HepG2 (cell line): Measurements from ENCODE around the gene SNIP1. TPM values are rescaled to one million over a fixed set of nuclear protein-coding genes. Genes with fewer than 3 reads are reported as not detected.

Experiments used
- ASH2L ChIP-seq: fragments of 300-600, 200-600 bp; sonication (generic); IDR thresholded peaks from 2 replicates; pipeline ENCODE4 v1.7.0; 2017; ENCODE audit warnings: low read depth, mild to moderate bottlenecking, moderate library complexity, mixed read lengths, low read length; ENCODE audit not compliant: insufficient read length
- ATF7-NPFF ChIP-seq: sonication (generic); formaldehyde crosslinking; IDR thresholded peaks from 2 replicates; pipeline ENCODE4 v1.8.1; 2023; ENCODE audit warnings: mild to moderate bottlenecking, low read depth, missing genetic modification reagents, moderate library complexity
- DPF2 ChIP-seq: sonication (generic); formaldehyde crosslinking; IDR thresholded peaks from 2 replicates; pipeline ENCODE4 v1.4.0; 2020; ENCODE audit warnings: mild to moderate bottlenecking, low read depth, missing genetic modification reagents, borderline replicate concordance
- GZF1 ChIP-seq: sonication (generic); formaldehyde crosslinking; IDR thresholded peaks from 2 replicates; pipeline ENCODE4 v1.5.1; 2020; ENCODE audit warnings: mild to moderate bottlenecking, missing genetic modification reagents
- HNF1A ChIP-seq, 2 experiments: sonication (generic) in 1 of 2; formaldehyde crosslinking in 1 of 2; IDR thresholded peaks; 2 replicates each; pipeline versions ENCODE4 v1.4.0 to v1.6.1; 2016 to 2020; ENCODE audit warnings: borderline replicate concordance in 1 of 2, low read depth in 1 of 2, mild to moderate bottlenecking in 1 of 2, missing genetic modification reagents in 1 of 2
- KLF13 ChIP-seq: sonication (generic); formaldehyde crosslinking; IDR thresholded peaks from 2 replicates; pipeline ENCODE4 v1.4.0; 2020; ENCODE audit warnings: mild to moderate bottlenecking, missing genetic modification reagents
- KMT2A ChIP-seq: sonication (generic); formaldehyde crosslinking; IDR thresholded peaks from 2 replicates; pipeline ENCODE4 v1.4.0; 2020; ENCODE audit warnings: missing genetic modification reagents
- KMT2B ChIP-seq: IDR thresholded peaks from 2 replicates; pipeline ENCODE4 v1.6.1; 2016; ENCODE audit warnings: missing genetic modification reagents, missing compliant biosample characterization
- SMYD3 ChIP-seq: sonication (generic); formaldehyde crosslinking; IDR thresholded peaks from 2 replicates; pipeline ENCODE4 v1.8.1; 2023; ENCODE audit warnings: mild to moderate bottlenecking, missing genetic modification reagents
- YEATS4 ChIP-seq: sonication (generic); formaldehyde crosslinking; IDR thresholded peaks from 2 replicates; pipeline ENCODE4 v1.4.0; 2020; ENCODE audit warnings: missing genetic modification reagents, borderline replicate concordance
- ZBTB33 ChIP-seq: sonication (generic); formaldehyde crosslinking; IDR thresholded peaks from 2 replicates; pipeline ENCODE4 v1.4.0; 2020; ENCODE audit warnings: missing genetic modification reagents
- ZMAT5 ChIP-seq: sonication (generic); formaldehyde crosslinking; IDR thresholded peaks from 2 replicates; pipeline ENCODE4 v1.5.0; 2020; ENCODE audit warnings: mild to moderate bottlenecking, low read depth, missing genetic modification reagents, borderline replicate concordance
- ZNF276 ChIP-seq: sonication (generic); formaldehyde crosslinking; IDR thresholded peaks from 2 replicates; pipeline ENCODE4 v1.4.0; 2020; ENCODE audit warnings: mild to moderate bottlenecking, low read depth, missing genetic modification reagents
- ZNF333 ChIP-seq: sonication (generic); formaldehyde crosslinking; IDR thresholded peaks from 2 replicates; pipeline ENCODE4 v1.4.0; 2020; ENCODE audit warnings: mild to moderate bottlenecking, missing genetic modification reagents, borderline replicate concordance
- ZNF598 ChIP-seq: sonication (generic); formaldehyde crosslinking; IDR thresholded peaks from 2 replicates; pipeline ENCODE4 v1.5.1; 2020; ENCODE audit warnings: mild to moderate bottlenecking, missing genetic modification reagents, borderline replicate concordance
- ZNF7 ChIP-seq: IDR thresholded peaks from 2 replicates; pipeline ENCODE4 v1.6.1; 2016; ENCODE audit warnings: missing biosample characterization, missing genetic modification reagents
- ZNF761 ChIP-seq: sonication (generic); formaldehyde crosslinking; conservative IDR thresholded peaks from 2 replicates; pipeline ENCODE4 v1.4.0; 2020; ENCODE audit warnings: mild to moderate bottlenecking, missing genetic modification reagents
- polyA plus RNA-seq, 8 experiments: library from polyadenylated mRNA; depleted of rRNA in 3 of 8; stranded (reverse) in 7 of 8; unstranded in 1 of 8; fragments of >200 nt; fragmentation: Illumina TruSeq in 4 of 8; extraction: Trizol in 4 of 8; gene quantifications; 2 replicates each; pipeline versions ENCODE4 v1.2.1 to v1.2.3, GENCODE V29; 2011 to 2016; ENCODE audit warnings: low read depth in 4 of 8, missing spikeins in 1 of 8, mixed read lengths in 1 of 8; ENCODE audit not compliant: insufficient read depth in 1 of 8
- total RNA-seq, 5 experiments: library from RNA; depleted of rRNA; stranded (reverse); fragments of >200 nt; fragmentation: Illumina TruSeq; extraction: Trizol; gene quantifications; 2 replicates each; pipeline ENCODE4 v1.2.3, GENCODE V29; 2016; ENCODE audit warnings: low read depth in 1 of 5

The SNIP1 gene
- total and polyA plus RNA-seq, 2 of the 13 experiments (the other 11 are each of a cell fraction or from before 2014, with no cell fraction given), result 5.5 to 11.2 TPM

DNA sequence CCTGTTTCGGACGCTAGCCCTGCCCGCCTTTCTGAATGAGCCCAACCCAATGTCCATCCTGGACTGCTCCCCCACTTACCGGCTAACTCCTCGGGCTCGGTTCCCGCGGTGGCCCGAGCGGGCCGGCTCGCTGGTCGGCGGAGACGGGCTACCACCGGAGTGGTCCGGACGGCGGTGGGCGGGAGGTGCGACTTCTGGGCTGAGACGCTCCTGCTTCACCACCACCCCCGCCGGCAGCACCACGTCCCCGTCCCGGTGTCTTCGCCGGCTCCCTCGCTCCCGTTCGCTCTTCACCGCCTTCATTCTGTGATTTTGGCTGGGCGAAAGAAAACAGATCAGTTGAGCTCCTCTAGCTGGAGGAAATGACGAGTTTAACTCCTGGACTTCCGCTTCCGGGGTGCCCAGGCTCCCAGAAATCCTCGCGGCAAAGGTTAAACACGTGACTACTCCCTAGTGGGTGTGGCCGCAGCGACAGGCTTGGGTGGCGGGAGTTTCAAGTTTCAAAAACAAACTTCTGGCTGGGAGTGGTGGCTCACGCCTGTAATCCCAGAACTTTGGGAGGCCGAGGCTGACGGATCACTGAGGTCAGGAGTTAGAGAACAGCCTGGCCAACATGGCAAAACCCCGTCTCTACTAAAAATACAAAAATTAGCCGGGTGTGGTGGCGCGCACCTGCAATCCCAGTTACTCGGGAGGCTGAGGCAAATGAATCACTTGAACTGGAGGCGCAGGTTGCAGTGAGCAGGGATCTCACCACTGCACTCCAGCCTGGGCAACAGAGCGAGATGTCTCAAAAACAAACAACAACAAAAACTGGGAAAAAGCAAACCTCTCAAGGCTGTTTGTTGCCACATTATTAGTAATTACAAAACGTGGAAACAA, at the start of gene SNIP1 (continued):
- TF ChIP-seq ZBTB33 (CRISPR knock-in tag) (no peak), GZF1 (CRISPR knock-in tag) (no peak), KMT2B (CRISPR knock-in tag) (peak; percentile 87), ATF7-NPFF (CRISPR knock-in tag) (0 out of 2 replicates have a peak, but pooled peaks have one; percentile 49), ZNF276 (CRISPR knock-in tag) (no peak), KMT2A (CRISPR knock-in tag) (peak; percentile 83), ZMAT5 (no peak), HNF1A (IDR thresholded peaks at IDR 0.05; ENCODE audit: low read depth) (no peak), HNF1A (CRISPR knock-in tag; IDR thresholded peaks at IDR 0.05; ENCODE audit: borderline replicate concordance) (peak; percentile 50; the same call in 1 of the 2 replicates), DPF2 (no peak), YEATS4 (CRISPR knock-in tag) (peak; percentile 79), ZNF761 (CRISPR knock-in tag) (peak; percentile 46; the same call in 1 of the 2 replicates), ZNF598 (CRISPR knock-in tag) (peak; percentile 82; the same call in 1 of the 2 replicates), ASH2L (peak; percentile 91), SMYD3 (CRISPR knock-in tag) (no peak), ZNF7 (no peak), ZNF333 (CRISPR knock-in tag) (peak; percentile 87; the same call in 1 of the 2 replicates), KLF13 (no peak)
